Testis (tissue), 2 donors: ENCODE measurements around the gene DCXR.

Experiments used
- POLR2A ChIP-seq: fragments of 450-650 bp; IDR thresholded peaks from one replicate; pipeline ENCODE4 v1.6.1; 2017; ENCODE audit warnings: antibody characterized with exemption, mild to moderate bottlenecking, moderate library complexity
- TF ChIP-seq, protein P1 (sequence below), 3 experiments: fragments of 450-650 bp in 2 of 3; fragments of 200-600 bp in 1 of 3; sonication (generic) in 1 of 3; IDR thresholded peaks; one replicate each; pipeline ENCODE4 v1.5.1; 2016 to 2019; ENCODE audit warnings: antibody characterized with exemption in 3 of 3, mild to moderate bottlenecking in 2 of 3, moderate library complexity in 1 of 3

DNA sequence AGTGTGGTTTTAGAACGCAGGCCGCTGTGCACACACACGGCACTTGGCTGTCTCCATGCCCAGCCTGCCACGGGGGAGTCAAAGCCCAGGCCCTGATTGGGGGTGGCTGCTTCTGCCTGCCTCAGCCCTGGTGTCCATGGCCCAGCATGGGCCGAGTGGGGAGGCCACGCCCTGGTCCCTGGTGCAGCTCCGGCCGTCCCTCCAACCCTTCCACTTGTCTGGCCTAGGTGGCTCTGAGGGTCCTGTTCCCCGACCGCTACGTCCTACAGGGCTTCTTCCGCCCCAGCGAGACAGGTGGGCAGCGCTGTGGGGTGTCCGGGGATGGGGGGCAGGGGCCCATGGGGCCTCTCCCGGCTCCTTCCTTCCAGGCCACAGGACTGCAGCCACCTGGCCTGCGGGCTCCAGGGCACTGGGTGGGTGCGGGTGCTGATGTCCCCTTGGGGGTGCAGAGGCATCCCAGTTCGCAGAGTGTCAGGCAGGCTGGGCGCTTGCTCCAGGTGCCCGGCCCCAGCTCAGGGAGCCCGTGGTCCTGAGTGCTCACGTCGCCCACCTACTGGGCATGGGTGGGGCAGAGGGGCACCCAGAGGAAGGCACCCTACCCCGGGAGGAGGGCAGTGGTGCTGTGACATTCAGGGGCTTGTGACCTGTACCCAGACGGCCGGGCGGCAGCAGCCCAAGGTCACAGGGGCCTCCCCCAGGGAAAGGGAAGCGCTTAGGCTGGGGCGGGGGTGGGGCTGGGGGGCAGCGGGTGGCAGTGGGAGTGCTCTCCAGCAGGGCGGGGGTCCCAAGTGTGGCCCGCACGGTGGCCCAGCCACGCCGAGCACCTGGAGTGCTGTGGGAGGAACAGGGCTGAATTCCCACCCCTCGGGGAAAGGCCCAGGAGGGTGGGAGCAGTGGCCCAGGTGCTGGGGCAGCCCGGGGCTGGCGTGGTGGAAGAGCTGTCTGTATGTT lies 26.6 kb downstream of the DCXR start:
- TF ChIP-seq, protein P1, sequence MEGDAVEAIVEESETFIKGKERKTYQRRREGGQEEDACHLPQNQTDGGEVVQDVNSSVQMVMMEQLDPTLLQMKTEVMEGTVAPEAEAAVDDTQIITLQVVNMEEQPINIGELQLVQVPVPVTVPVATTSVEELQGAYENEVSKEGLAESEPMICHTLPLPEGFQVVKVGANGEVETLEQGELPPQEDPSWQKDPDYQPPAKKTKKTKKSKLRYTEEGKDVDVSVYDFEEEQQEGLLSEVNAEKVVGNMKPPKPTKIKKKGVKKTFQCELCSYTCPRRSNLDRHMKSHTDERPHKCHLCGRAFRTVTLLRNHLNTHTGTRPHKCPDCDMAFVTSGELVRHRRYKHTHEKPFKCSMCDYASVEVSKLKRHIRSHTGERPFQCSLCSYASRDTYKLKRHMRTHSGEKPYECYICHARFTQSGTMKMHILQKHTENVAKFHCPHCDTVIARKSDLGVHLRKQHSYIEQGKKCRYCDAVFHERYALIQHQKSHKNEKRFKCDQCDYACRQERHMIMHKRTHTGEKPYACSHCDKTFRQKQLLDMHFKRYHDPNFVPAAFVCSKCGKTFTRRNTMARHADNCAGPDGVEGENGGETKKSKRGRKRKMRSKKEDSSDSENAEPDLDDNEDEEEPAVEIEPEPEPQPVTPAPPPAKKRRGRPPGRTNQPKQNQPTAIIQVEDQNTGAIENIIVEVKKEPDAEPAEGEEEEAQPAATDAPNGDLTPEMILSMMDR (IDR thresholded peaks at IDR 0.05), result no peak
- TF ChIP-seq POLR2A, result no peak
